IMR-90 (cell line): Measurements from ENCODE around the gene OCSTAMP. TPM values are rescaled to one million over a fixed set of nuclear protein-coding genes. Genes with fewer than 3 reads are reported as not detected.

Source experiments
- ATAC-seq: fragments of 200-7000 bp; cut with Tn5 transposase; 2 replicates; pipeline ENCODE4 v1.9.1; 2020; ENCODE audit warnings: low read depth, mild to moderate bottlenecking, moderate library complexity
- BruUV-seq: library from RNA; stranded (reverse); fragments of 400-500 nt; replicated peaks from 2 replicates; lab custom pipeline; 2021; lab: Mats Ljungman, UMichigan
- CTCF ChIA-PET: fragments of 300-600 bp; formaldehyde crosslinking; extraction: SDS; loops from one replicate; lab custom pipeline; 2021; ENCODE audit warnings: antibody characterized with exemption; lab: Yijun Ruan, JAX
- POLR2A ChIA-PET: fragments of 300-600 bp; sonication (Branson Sonifier 250); formaldehyde crosslinking; loops from one replicate; lab custom pipeline; 2022; ENCODE audit warnings: antibody characterized with exemption; ENCODE audit not compliant: unreplicated experiment; lab: Charles Lee
- DNase-seq: peaks from one replicate; pipeline ENCODE4 v3.0.0; 2013
- H2AFZ ChIP-seq: replicated peaks from 2 replicates; pipeline ENCODE3; 2013; ENCODE audit warnings: low read length, mild to moderate bottlenecking; ENCODE audit not compliant: poor library complexity
- H2AK5ac ChIP-seq: 2 replicates; pipeline ENCODE4 v1.6.1; 2013; ENCODE audit warnings: low read depth, low read length, inconsistent platforms
- H2AK9ac ChIP-seq: replicated peaks from 2 replicates; pipeline ENCODE3; 2013; ENCODE audit warnings: mild to moderate bottlenecking, low read depth, low read length, moderate library complexity; ENCODE audit not compliant: poor library complexity
- H2BK120ac ChIP-seq: 2 replicates; pipeline ENCODE4 v1.6.1; 2013; ENCODE audit warnings: low read depth, low read length, inconsistent platforms
- H2BK15ac ChIP-seq: 3 replicates; pipeline ENCODE4 v1.6.1; 2013; ENCODE audit warnings: low read depth, low read length, inconsistent platforms
- H2BK20ac ChIP-seq: 2 replicates; pipeline ENCODE4 v1.6.1; 2013; ENCODE audit warnings: low read depth, mild to moderate bottlenecking, inconsistent platforms, low read length, moderate library complexity
- H2BK5ac ChIP-seq: 2 replicates; pipeline ENCODE4 v1.6.1; 2013; ENCODE audit warnings: mild to moderate bottlenecking, low read depth, low read length, inconsistent platforms; ENCODE audit not compliant: poor library complexity, severe bottlenecking
- H3K14ac ChIP-seq: replicated peaks from 2 replicates; pipeline ENCODE4 v1.6.1; 2013; ENCODE audit warnings: low read depth, low read length, inconsistent platforms
- H3K18ac ChIP-seq: 2 replicates; pipeline ENCODE4 v1.6.1; 2013; ENCODE audit warnings: low read depth, low read length, control low read depth
- H3K23ac ChIP-seq: 2 replicates; pipeline ENCODE4 v1.6.1; 2013; ENCODE audit warnings: low read depth, low read length, inconsistent platforms
- H3K27ac ChIP-seq: 2 replicates; pipeline ENCODE4 v1.5.1; 2013; ENCODE audit warnings: mild to moderate bottlenecking, control low read depth, low read length; ENCODE audit not compliant: insufficient read depth
- H3K27me3 ChIP-seq: 2 replicates; pipeline ENCODE4 v1.6.1; 2013; ENCODE audit warnings: low read length; ENCODE audit not compliant: control insufficient read depth, insufficient read depth
- H3K36me3 ChIP-seq: 2 replicates; pipeline ENCODE4 v1.6.1; 2013; ENCODE audit warnings: low read length, mixed read lengths; ENCODE audit not compliant: control insufficient read depth, insufficient read depth
- H3K4ac ChIP-seq: 2 replicates; pipeline ENCODE4 v1.6.1; 2013; ENCODE audit warnings: low read depth, low read length, inconsistent platforms
- H3K4me1 ChIP-seq: 2 replicates; pipeline ENCODE4 v1.6.1; 2013; ENCODE audit warnings: low read length, mixed read lengths; ENCODE audit not compliant: control insufficient read depth, insufficient read depth
- H3K4me2 ChIP-seq: 2 replicates; pipeline ENCODE4 v1.6.1; 2013; ENCODE audit warnings: low read depth, mild to moderate bottlenecking, control low read depth, low read length, moderate library complexity
- H3K4me3 ChIP-seq: 2 replicates; pipeline ENCODE4 v1.5.1; 2013; ENCODE audit warnings: low read depth, mild to moderate bottlenecking, control low read depth, low read length, moderate library complexity; ENCODE audit not compliant: insufficient read depth
- H3K56ac ChIP-seq: 2 replicates; pipeline ENCODE4 v1.6.1; 2013; ENCODE audit warnings: low read length, inconsistent platforms; ENCODE audit not compliant: insufficient read depth; ENCODE audit errors: extremely low read depth
- H3K79me1 ChIP-seq, 2 experiments: 2 replicates each; pipeline ENCODE4 v1.6.1; 2013; ENCODE audit warnings: low read length in 2 of 2, inconsistent platforms in 1 of 2, low read depth in 1 of 2
- H3K9ac ChIP-seq: 2 replicates; pipeline ENCODE4 v1.6.1; 2013; ENCODE audit warnings: low read depth, low read length, control low read depth
- H3K9me1 ChIP-seq: 2 replicates; pipeline ENCODE4 v1.6.1; 2013; ENCODE audit warnings: low read length, inconsistent platforms; ENCODE audit not compliant: insufficient read depth
- H3K9me3 ChIP-seq: 2 replicates; pipeline ENCODE4 v1.6.1; 2013; ENCODE audit warnings: low read length; ENCODE audit not compliant: control insufficient read depth, insufficient read depth
- H4K20me1 ChIP-seq: 2 replicates; pipeline ENCODE4 v1.6.1; 2013; ENCODE audit warnings: low read length, inconsistent platforms; ENCODE audit not compliant: insufficient read depth
- H4K5ac ChIP-seq: 2 replicates; pipeline ENCODE4 v1.6.1; 2013; ENCODE audit warnings: mild to moderate bottlenecking, low read depth, low read length, control low read depth
- H4K8ac ChIP-seq, 2 experiments: 2 replicates each; pipeline ENCODE4 v1.6.1; 2013; ENCODE audit warnings: low read depth in 2 of 2, low read length in 2 of 2, control low read depth in 1 of 2, inconsistent platforms in 1 of 2
- H4K91ac ChIP-seq: 2 replicates; pipeline ENCODE4 v1.6.1; 2013; ENCODE audit warnings: low read depth, low read length, inconsistent platforms; ENCODE audit not compliant: insufficient read depth
- BHLHE40 ChIP-seq: fragments of 150-350 bp; IDR thresholded peaks from 2 replicates; pipeline ENCODE4 v1.6.1; 2016; ENCODE audit warnings: mild to moderate bottlenecking, low read depth, low read length
- CEBPB ChIP-seq: IDR thresholded peaks from 2 replicates; pipeline ENCODE4 v1.6.1; 2012; ENCODE audit warnings: low read depth, low read length, improper control_type of control experiment
- CHD1 ChIP-seq: IDR thresholded peaks from 2 replicates; pipeline ENCODE4 v1.6.1; 2012; ENCODE audit warnings: low read depth, low read length, improper control_type of control experiment
- CTCF ChIP-seq: conservative IDR thresholded peaks from 2 replicates; pipeline ENCODE4 v1.5.1; 2012; ENCODE audit warnings: mild to moderate bottlenecking, low read depth, low read length, improper control_type of control experiment
- ELK1 ChIP-seq: fragments of 150-350 bp; IDR thresholded peaks from 2 replicates; pipeline ENCODE4 v1.6.1; 2016; ENCODE audit warnings: low read depth, mild to moderate bottlenecking, low read length, moderate library complexity, borderline replicate concordance
- FOS ChIP-seq: fragments of 150-350 bp; IDR thresholded peaks from 2 replicates; pipeline ENCODE4 v1.6.1; 2016; ENCODE audit warnings: low read depth, low read length
- MAFK ChIP-seq: IDR thresholded peaks from 2 replicates; pipeline ENCODE4 v1.6.1; 2012; ENCODE audit warnings: low read depth, low read length, improper control_type of control experiment
- MAZ ChIP-seq: IDR thresholded peaks from 2 replicates; pipeline ENCODE4 v1.6.1; 2012; ENCODE audit warnings: low read depth, mild to moderate bottlenecking, low read length, improper control_type of control experiment, moderate library complexity, borderline replicate concordance
- MXI1 ChIP-seq: IDR thresholded peaks from 2 replicates; pipeline ENCODE4 v1.6.1; 2012; ENCODE audit warnings: low read depth, mild to moderate bottlenecking, low read length, moderate library complexity, borderline replicate concordance
- NFE2L2 ChIP-seq: fragments of 150-350 bp; IDR thresholded peaks from 2 replicates; pipeline ENCODE4 v1.6.1; 2016; ENCODE audit warnings: low read depth, mild to moderate bottlenecking, low read length
- POLR2A ChIP-seq: IDR thresholded peaks from 2 replicates; pipeline ENCODE4 v1.6.1; 2012; ENCODE audit warnings: mild to moderate bottlenecking, low read depth, low read length
- RAD21 ChIP-seq: IDR thresholded peaks from 2 replicates; pipeline ENCODE4 v1.6.1; 2012; ENCODE audit warnings: low read length, improper control_type of control experiment
- RCOR1 ChIP-seq: IDR thresholded peaks from 2 replicates; pipeline ENCODE4 v1.6.1; 2012; ENCODE audit warnings: mild to moderate bottlenecking, low read length, improper control_type of control experiment; ENCODE audit not compliant: insufficient replicate concordance
- RFX5 ChIP-seq: IDR thresholded peaks from 2 replicates; pipeline ENCODE4 v1.8.0; 2012; ENCODE audit warnings: low read depth, mild to moderate bottlenecking, low read length, moderate library complexity
- SMC3 ChIP-seq: fragments of 150-350 bp; IDR thresholded peaks from 2 replicates; pipeline ENCODE4 v1.6.1; 2016; ENCODE audit warnings: low read depth, mild to moderate bottlenecking, antibody characterized with exemption, low read length, moderate library complexity
- USF2 ChIP-seq: fragments of 150-350 bp; IDR thresholded peaks from 2 replicates; pipeline ENCODE4 v1.6.1; 2017; ENCODE audit warnings: mild to moderate bottlenecking, antibody characterized with exemption, low read length, low read depth
- WGBS, 2 experiments: methylation state at CpG; one replicate each; pipeline versions ENCODE4 v1.1.5 to v1.1.7; 2013; ENCODE audit warnings: missing lambda C conversion rate in 2 of 2; ENCODE audit not compliant: insufficient read length in 1 of 2; ENCODE audit errors: extremely low coverage in 2 of 2; 5-methylcytosine and 5-hydroxymethylcytosine counted together
- dilution Hi-C: fragments of 300-500 bp; cut with HindIII; formaldehyde crosslinking; loops from one replicate; pipeline ENCODE4 v1.14.3; 2018; ENCODE audit warnings: low sequenced_read_pairs; ENCODE audit not compliant: unreplicated experiment
- in situ Hi-C: fragments of 300-500 bp; cut with MboI; formaldehyde crosslinking; loops from 3 replicates; pipeline ENCODE4 v1.14.3; 2019; ENCODE audit warnings: low sequenced_read_pairs, inconsistent platforms, mixed read lengths
- intact Hi-C: fragments of 100-400 bp; cut with micrococcal nuclease; formaldehyde crosslinking; loops from 2 replicates; pipeline ENCODE4 v1.10.0; 2022
- polyA plus RNA-seq, 3 experiments: library from polyadenylated mRNA; depleted of rRNA; stranded (reverse); fragments of >200 nt; gene quantifications; 2 replicates each; pipeline ENCODE4 v1.2.3, GENCODE V29; 2012; ENCODE audit warnings: low replicate concordance in 1 of 3
- total RNA-seq: library from RNA; depleted of rRNA; stranded (reverse); fragments of >200 nt; gene quantifications from 2 replicates; pipeline ENCODE4 v1.2.3, GENCODE V29; 2012

Gene OCSTAMP
- total and polyA plus RNA-seq, 2 of the 4 experiments (the other 2 are of a cell fraction): not detected

- no peak overlapping the region for H4K8ac ChIP-seq
- no peak overlapping the region for H2BK120ac ChIP-seq
- no peak overlapping the region for H2BK20ac ChIP-seq
- no peaks in the 10 kb centered on the region for H3K36me3 ChIP-seq
- DNase-seq (no peak), ATAC-seq (no peak)
- no peak overlapping the region for H3K4me3 ChIP-seq
- no CpG with 5 or more reads among the region's 2 CpGs for WGBS, 2 experiments
- TF ChIP-seq RAD21: no peak
- no peak for TF ChIP-seq MXI1
- TF ChIP-seq SMC3: no peak
- no peak for TF ChIP-seq ELK1
- no peak for TF ChIP-seq POLR2A
- TF ChIP-seq USF2: no peak
- TF ChIP-seq CHD1: no peak
- TF ChIP-seq CTCF: no peak
- TF ChIP-seq MAZ: no peak
- no peak for TF ChIP-seq CEBPB
- no peak for TF ChIP-seq NFE2L2
- TF ChIP-seq MAFK: no peak
- no peak for TF ChIP-seq FOS
- no peak for TF ChIP-seq BHLHE40
- no peak for TF ChIP-seq RCOR1
- no peak for TF ChIP-seq RFX5
- in situ Hi-C loops: no loop called here
- H3K4me2 ChIP-seq: no peak overlapping the region
- H3K27ac ChIP-seq: no peak overlapping the region
- no peak overlapping the region for H3K4ac ChIP-seq
- no peaks in the 10 kb centered on the region for H3K9me3 ChIP-seq
- H4K20me1 ChIP-seq: no peaks in the 10 kb centered on the region
- H2AK5ac ChIP-seq: no peak overlapping the region
- no TSS peak for BruUV-seq
- intact Hi-C loops: no loop called here
- H3K56ac ChIP-seq: no peak overlapping the region
- H2AK9ac ChIP-seq: no peak overlapping the region
- no peak overlapping the region for H4K5ac ChIP-seq
- no peaks in the 10 kb centered on the region for H3K27me3 ChIP-seq
- H3K14ac ChIP-seq: no peak overlapping the region
- no peaks in the 10 kb centered on the region for H3K79me1 ChIP-seq
- H3K9ac ChIP-seq: no peak overlapping the region
- no peak overlapping the region for H3K18ac ChIP-seq
- no peaks in the 10 kb centered on the region for H3K4me1 ChIP-seq
- POLR2A ChIA-PET: no interaction called here
- no peak overlapping the region for H4K91ac ChIP-seq
- no peak overlapping the region for H2BK15ac ChIP-seq
- dilution Hi-C loops: no loop called here
- CTCF ChIA-PET: no interaction called here
- H3K9me1 ChIP-seq: no peaks in the 10 kb centered on the region
- H2AFZ ChIP-seq: no peak overlapping the region
- no peak overlapping the region for H3K23ac ChIP-seq
- H2BK5ac ChIP-seq: no peak overlapping the region
These were observed 34.1 kb upstream of the OCSTAMP start for GRCh38 chr20:46584508-46584907.
